Midbrain (tissue), 1 donor: ENCODE measurements around the gene C2orf68.
"Not testable (repeated sequence)": the region's sequence is repeated elsewhere in the genome, so short reads cannot be mapped to it uniquely, and the experiment has no call there.

Experiments
- DNase-seq: peaks from one replicate; lab custom pipeline; 2025; lab: John Stamatoyannopoulos, UW

The C2orf68 gene

DNA sequence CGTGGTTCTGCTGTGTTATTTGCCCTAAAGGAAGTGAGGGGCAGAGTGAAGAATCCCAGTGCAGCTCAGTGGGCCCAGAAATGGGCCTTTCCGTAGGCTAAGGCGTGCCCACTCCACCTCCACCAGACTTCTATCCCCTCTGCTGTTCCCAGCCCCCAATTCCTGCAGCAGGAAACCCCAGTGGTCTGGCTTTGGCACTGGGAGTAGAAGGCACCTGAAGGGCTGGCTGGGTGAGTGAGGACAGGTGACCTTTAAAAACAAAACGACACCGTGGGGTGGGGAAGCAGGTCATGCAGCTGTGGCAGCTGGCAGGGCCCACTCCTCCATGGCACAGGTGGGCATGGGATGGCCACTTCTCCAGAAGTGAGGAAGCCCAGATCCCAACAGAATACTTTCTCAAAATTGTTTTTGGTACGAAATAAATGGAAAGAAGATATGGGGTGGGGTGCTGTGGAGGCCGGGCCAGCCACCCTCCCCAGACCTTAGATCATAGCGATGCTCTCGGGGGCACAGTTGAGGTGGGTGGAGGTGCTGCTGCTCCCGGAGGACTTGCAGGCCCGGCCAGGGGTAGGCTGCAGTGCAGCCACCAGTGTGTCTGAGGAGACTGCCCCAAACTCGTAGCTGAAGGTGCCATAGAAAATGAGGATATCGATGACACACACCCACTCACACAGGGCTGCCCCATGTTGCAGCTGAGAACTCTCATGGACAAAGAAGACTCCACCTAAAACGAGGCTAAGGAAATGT lies 13.1 kb downstream of the C2orf68 start:
- no peak for DNase-seq

DNA sequence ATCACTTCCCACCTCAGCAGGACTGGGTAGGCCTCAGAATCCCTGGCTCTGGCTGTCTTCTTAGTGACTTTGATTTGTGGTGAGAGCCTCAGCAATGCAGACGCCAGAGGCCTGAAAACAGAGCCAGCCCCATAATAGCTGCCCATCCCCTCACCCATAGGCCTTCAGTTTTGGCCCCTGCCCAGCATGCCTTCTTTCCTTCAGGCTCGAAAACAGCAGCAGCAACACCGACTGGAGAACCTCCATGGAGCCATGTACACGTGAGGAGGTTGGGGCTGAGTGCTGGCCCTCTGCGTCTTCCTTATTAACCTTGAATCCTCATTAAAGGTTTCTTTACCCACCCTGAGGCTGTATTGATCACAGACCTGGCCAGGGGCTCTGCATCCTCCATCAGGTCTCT lies 14.6 kb downstream of the C2orf68 start:
- no peak for DNase-seq

GRCh38 chr2:85596486-85597143 lies 15.3 kb downstream of the C2orf68 start:
- no peak for DNase-seq

DNA sequence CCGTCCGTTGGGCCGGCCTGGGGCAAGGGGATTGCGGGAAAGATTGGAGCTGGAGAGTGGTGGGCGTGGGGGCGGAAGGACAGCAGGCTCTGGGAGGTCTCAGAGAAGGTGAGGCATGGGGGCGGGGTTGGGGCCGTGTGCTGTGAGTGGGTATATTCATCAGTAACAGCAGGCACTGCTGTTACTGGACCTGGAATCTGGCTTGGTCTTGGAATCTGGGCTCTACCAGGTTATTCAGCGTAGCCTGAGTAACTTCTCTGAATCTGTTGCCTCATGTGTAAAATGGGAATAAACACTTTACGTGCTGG lies 15.9 kb downstream of the C2orf68 start:
- DNase-seq = no peak

- peak; percentile 100 for DNase-seq
Observed at GRCh38 chr2:85595301-85596025, 16.4 kb downstream of the C2orf68 start, which contains the start of gene RNF181. RNF181 (plus strand) TSS chr2:85595745; CDS start chr2:85595764, 19 bp downstream.

DNA sequence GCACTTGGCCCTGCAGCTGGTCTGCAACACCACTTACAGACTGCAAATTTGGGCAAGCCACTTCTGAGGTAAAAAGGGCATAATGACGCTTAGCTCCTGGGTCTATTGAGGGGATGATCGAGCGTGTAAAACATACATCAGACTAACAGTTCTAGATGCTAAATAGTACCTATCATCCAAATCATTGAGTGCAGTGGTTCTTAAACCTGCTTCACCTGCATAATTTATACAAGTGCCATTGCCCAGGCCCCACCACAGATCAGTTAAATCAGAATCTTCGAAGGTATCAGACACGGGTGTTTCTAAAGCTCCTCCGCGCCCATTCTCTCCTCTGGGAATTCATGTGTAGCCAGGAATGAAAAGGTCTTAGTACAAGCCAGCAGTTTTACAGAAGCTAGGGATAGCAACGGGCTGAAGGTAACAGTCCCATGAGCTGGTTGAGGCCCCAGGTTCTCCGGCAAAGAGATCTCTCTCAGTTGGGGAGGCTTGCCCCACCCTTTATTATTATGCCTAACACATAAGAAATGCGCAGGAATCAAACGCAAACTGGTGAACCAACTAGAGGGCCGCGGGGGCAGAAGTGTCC lies 17.1 kb downstream of the C2orf68 start:
- DNase-seq = peak; percentile 71

DNA sequence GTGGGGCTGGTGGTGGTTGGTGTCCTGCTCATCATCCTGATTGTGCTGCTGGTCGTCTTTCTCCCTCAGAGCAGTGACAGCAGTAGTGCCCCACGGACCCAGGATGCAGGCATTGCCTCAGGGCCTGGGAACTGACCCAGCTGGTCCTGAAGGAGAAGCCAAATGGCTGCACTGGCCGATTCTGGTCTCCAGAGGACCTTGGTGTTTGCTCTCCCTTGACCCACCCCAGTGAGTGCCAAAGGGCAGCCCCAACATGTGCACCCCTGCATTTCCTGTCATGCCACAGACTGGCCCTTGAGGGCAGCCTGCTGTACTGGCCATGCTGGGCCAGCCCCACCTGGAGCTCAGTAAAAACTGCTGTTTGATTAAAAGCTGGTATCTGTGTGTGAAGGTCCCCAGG lies 18.8 kb downstream of the C2orf68 start:
- DNase-seq = no peak

GRCh38 chr2:85592299-85592698 lies 19.6 kb downstream of the C2orf68 start:
- not testable (repeated sequence) for DNase-seq

DNA sequence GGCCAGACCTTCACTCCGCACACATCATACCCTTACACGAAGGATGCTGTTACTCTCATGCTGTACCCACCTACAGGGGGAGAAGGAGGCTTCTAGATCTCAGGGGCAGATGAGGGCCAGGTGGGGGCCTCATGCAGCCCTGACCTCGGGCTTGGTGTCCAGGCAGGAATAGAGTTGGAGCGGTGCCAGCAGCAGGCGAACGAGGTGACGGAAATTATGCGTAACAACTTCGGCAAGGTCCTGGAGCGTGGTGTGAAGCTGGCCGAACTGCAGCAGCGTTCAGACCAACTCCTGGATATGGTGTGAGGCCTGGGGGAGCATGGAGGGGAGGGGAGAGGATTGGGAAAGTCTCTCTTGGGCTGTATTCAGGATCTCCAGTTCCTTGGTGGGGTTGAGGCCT lies 20.3 kb downstream of the C2orf68 start:
- DNase-seq = no peak

DNA sequence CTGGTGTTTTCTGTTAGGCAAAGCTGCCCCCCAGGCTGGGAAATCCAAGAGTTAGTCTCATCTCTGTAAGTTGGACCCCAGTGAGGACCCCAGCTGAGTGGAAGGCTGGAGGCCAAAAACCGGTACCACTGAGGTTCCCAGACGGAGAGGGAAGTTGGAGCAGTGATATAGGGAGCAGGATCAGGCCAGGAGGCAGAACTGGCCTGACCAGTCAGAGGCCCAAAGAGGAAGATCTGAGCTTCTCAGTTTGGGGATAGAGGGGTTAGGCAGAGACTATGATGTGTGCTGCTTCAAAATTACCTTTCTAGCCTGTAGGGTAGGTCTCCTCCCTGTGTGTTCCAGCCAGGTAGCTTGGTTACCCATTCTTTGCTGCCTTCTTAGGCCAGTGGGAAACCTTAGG lies 20.9 kb downstream of the C2orf68 start:
- no peak for DNase-seq

DNA sequence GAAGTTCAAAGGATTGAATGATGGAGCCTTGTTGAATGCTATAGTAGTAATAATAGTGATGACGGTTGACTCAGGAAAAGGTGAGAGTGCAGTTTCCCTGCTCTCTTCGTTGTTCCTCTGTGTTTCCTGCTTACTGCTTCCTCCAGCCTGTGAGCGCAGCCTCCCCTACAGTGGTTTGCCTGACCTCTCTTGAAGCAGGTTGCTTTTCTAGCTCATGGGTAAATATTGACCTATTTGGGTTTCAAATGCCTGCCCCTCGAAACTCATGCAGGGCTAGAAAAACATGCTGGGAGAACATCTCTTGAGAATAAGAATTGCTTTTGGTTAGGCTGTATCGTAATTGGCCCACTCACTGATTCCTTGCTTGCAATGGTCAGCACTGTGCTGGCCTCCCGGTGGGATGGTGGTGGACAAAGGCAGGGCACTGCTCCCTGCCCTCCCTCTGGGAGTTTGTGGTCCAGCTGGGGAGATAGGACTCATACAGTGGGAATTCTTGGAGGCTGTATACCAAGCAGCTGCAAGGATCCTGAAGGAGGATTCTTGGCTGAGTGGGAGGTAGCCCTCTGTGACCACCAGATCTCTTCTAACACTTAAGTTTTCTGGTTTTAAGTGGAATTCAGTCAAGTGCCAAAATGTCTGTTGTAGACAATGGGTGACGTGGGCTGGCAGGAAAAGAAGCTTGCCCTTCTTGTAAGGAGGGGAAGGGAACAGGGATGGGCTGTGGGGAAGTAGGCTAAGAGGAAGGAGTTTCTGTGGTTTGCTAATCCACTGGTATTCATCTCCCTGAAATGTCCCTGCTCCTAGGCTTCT lies 21.7 kb downstream of the C2orf68 start:
- DNase-seq = no peak

GRCh38 chr2:85589181-85589580 lies 22.7 kb downstream of the C2orf68 start:
- DNase-seq = no peak

GRCh38 chr2:85588645-85589044 lies 23.2 kb downstream of the C2orf68 start:
- DNase-seq = no peak

DNA sequence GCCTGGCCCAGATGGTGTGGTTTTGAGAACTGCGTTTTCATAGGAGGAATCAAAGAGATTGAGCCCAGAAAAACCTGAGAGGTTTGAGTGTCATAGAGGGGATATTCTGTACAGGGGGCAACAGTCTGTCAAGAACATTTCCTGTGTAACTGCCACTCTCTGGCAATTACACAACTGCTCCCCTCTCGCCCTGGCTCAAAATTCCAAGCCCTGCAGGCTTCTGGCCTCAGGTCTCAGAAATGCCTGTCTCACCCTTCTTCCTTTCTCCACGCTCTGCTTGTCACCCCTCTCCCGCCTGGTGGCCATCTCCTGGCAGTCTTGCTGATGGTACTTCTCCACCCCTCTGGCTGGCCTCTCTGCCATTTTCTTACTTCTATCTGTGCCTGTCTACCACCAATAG lies 23.6 kb downstream of the C2orf68 start:
- DNase-seq = no peak

DNA sequence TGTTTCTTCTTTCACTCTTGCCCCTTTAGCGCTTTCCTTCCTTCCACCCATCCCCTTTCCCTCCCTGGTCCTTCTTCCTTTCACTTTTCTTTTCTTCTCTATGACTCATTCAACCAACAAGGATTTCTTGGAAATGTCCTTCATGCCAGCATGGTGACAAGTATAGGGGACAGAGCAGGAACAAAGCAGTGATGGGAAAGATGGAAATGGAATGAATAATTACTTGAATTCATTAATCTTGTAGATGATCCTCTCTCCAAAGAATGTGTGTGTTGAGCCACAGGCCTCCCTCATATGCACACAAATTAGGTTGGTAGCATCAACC lies 26.1 kb downstream of the C2orf68 start:
- DNase-seq = no peak

DNA sequence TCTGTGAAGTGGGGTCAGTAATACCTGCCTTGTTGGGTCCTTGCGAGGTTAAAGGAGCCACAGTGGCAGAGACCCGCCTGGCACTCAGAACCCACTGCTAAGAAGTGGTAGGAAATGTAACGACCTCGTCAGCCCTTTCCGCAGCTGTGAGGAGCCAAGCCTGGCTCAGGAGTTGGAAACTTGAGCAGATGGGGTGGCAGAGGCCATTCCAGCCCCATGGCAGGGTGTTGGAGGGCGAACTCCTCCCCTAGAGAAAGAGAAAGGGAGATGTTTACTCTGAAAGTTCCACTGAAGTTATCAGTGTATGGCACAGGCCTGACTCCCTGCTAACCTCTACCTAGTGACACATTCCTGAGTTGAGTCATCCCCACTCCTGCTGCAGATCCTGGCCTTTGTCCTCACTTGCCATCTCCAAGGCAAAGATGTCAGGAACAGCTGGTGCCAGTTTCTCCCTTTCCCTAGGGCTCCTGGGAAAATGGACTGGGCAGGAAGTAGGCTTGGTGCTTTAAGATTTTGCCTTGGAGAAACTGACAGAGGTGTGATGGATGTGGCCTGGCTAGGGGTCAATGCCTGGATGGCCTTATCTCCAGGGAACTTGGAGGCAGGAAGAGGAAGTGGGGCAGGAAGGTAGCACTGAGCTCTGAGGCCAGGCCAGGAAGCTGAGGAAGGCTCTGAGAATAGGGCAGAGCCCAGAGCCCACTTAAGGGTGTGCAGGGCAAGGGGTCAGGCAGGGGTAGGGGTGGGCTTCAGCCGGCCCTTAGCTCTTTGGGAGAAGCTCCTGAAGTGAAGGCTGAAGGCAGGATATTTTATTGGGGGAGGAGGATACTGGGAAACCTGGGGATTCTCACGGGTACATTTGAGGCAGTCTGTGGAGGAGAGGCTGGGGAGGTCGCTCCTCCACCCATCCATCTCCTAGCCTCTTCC lies 26.7 kb downstream of the C2orf68 start:
- DNase-seq = no peak

DNA sequence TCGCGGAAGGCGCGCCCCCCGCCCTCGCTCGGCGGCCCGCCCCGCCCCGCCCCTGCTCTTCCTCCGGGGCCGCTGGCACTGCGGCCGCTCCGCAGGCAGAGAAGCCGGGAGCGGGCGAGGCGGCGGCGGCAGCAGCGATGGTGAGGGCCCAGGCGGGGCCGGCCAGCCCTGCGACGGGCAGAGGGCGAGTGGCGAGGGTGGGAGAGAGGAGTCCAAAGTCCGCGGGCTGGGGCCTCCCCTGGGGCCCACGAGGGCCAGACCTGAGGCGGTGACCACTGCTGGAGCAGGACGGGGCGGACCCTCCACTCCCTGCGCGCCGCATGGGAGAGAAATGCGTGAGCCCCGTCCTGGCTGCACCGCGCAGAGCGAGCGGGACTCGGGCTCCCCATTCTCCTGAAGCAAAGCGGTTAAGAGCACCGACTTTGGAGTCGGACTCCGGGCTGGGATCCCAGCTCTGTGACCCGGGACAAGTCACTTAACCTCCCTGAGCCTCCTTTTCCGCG lies 27.5 kb downstream of the C2orf68 start, which contains the start of gene VAMP5:
TSS of gene VAMP5 (plus strand) at position 78 of the 503 bp plus-strand sequence. CDS start at position 138, 60 bp downstream.
- no peak for DNase-seq

DNA sequence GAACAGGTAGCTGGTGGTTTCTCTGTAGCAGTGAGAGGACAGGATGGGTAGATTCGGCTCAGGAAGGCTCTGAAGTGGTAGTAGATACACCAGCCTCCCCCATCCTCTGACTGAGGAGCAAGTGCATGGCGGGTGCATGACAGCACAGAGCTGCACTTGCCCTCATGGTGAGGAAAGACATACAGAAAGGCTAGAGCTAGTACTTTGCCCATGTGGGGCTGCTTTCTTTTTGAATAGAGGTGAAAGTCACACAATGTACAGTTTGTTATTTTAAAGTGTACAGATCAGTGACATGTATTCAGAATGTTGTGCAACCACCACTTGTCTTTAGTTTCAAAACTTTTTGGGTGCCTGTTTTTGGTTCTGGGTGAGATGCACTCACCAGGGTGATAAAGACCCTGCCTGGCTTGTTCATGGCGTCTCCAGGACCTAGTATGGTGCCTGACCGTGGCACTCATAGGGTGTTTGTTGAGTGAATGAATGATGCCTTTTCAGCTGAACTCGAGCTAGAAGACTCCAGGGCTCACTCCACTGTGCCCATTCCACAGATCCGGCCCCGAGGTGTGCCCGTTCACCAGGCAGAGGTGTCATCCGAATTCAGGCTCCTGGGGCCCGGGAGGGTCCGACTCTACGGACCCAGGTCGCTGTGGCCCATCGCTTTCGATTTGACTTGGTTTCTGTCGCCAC lies 28.1 kb downstream of the C2orf68 start:
- DNase-seq = no peak

- DNase-seq = no peak
Observed at GRCh38 chr2:85582492-85582891, 29.4 kb downstream of the C2orf68 start.

DNA sequence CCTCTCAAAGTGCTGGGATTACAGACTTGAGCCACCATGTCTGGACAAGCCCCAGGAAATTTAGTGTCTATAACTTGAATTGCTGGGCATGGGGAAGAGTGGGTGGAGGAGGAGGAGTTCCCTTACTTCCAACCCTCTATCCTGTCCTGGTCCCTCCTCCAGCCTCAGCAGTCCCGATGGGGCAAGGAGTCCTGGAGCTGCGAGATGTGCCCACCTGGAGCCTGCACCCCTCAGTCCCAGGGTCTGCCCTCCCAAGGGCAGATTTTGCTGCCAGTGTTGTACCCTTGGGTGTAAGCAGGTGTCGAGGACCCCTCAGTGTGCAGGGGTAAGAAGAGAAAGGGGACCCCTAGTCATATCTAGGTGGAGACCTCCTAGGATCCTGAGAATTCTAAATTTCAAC lies 31.7 kb downstream of the C2orf68 start:
- no peak for DNase-seq
